Measurements from ENCODE around the gene ZNHIT3. TPM values are rescaled to one million over a fixed set of nuclear protein-coding genes. Genes with fewer than 3 reads are reported as not detected.

The ZNHIT3 gene
- total and polyA plus RNA-seq, 2 of the 13 experiments (the other 11 are each of a cell fraction or from before 2014, with no cell fraction given), result 66.6 to 77.4 TPM

- Histone ChIP-seq H3K36me3 (replicated peaks in 1 of 2; ENCODE audit: control insufficient read depth in 1 of 2, insufficient read depth in 2 of 2, low read length in 2 of 2) (peaks cover 35 to 71% of the 10 kb centered on the region in 2 experiments), H3K4me1 (ENCODE audit: insufficient read depth, low read length) (peaks cover 3% of the 10 kb centered on the region), H3K79me2 (ENCODE audit: insufficient read depth, low read length) (no peaks in the 10 kb centered on the region), H3K27ac (ENCODE audit: extremely low read length, insufficient read depth, low read length) (no peak overlapping the region), H4K20me1 (ENCODE audit: insufficient read depth, low read length) (no peaks in the 10 kb centered on the region), H3K9me3 (ENCODE audit: low read length) (no peaks in the 10 kb centered on the region), H3K27me3 (ENCODE audit: control insufficient read depth in 1 of 2, insufficient read depth in 2 of 2, low read length in 2 of 2) (no peaks in the 10 kb centered on the region), H3K4me3 (replicated peaks in 1 of 3; ENCODE audit: insufficient read depth in 1 of 3, low read depth in 2 of 3, low read length in 3 of 3) (no peak overlapping the region), H2AFZ (ENCODE audit: low read length) (no peak overlapping the region), H3K4me2 (ENCODE audit: low read depth, low read length) (no peak overlapping the region), H3K9ac (ENCODE audit: insufficient read depth, low read depth, low read length) (no peak overlapping the region)
- no peak for DNase-seq (ENCODE audit: low spot score)
- ChIA-PET CTCF (ENCODE audit: low intra/inter-chr PET ratio, low total read pairs) (no interaction called here), POLR2A (no interaction called here)
- TF ChIP-seq FOXM1 (CRISPR knock-in tag; IDR thresholded peaks at IDR 0.05) (no peak), AGO2 (optimal IDR thresholded peaks at IDR 0.05; ENCODE audit: low read depth, low read length) (peak; percentile 57)
- intact Hi-C loops (cut with micrococcal nuclease; ENCODE audit: unreplicated experiment), result no loop called here
- in situ Hi-C loops (cut with HindIII; ENCODE audit: extremely low pct_ligation_motif_present, low pct_unique_long_range_greater_than_20kb), result no loop called here
- 88% methylated on average over 2 of the region's 15 CpGs for WGBS (ENCODE audit: low lambda C conversion rate)
- no peak for ATAC-seq
- no peak for FAIRE-seq
- BruUV-seq (replicated peaks), result no TSS peak
Measured at GRCh38 chr17:36500745-36501225, 14.3 kb downstream of the ZNHIT3 start.

- POLR2A ChIA-PET, result no interaction called here
- Histone ChIP-seq H3K36me3 (replicated peaks in 1 of 2; ENCODE audit: control insufficient read depth in 1 of 2, insufficient read depth in 2 of 2, low read length in 2 of 2) (peaks cover 35 to 69% of the 10 kb centered on the region in 2 experiments), H3K79me2 (ENCODE audit: insufficient read depth, low read length) (no peaks in the 10 kb centered on the region), H3K27me3 (ENCODE audit: control insufficient read depth in 1 of 2, insufficient read depth in 2 of 2, low read length in 2 of 2) (no peaks in the 10 kb centered on the region), H2AFZ (ENCODE audit: low read length) (no peak overlapping the region), H3K4me1 (ENCODE audit: insufficient read depth, low read length) (peaks cover 9% of the 10 kb centered on the region), H3K9ac (ENCODE audit: insufficient read depth, low read depth, low read length) (no peak overlapping the region), H3K4me3 (replicated peaks in 1 of 3; ENCODE audit: insufficient read depth in 1 of 3, low read depth in 2 of 3, low read length in 3 of 3) (no peak overlapping the region), H4K20me1 (ENCODE audit: insufficient read depth, low read length) (no peaks in the 10 kb centered on the region), H3K9me3 (ENCODE audit: low read length) (no peaks in the 10 kb centered on the region), H3K4me2 (ENCODE audit: low read depth, low read length) (no peak overlapping the region), H3K27ac (ENCODE audit: extremely low read length, insufficient read depth, low read length) (no peak overlapping the region)
- 93% methylated on average over 3 of the region's 3 CpGs for WGBS (ENCODE audit: low lambda C conversion rate)
- no TSS peak for BruUV-seq (replicated peaks)
- intact Hi-C loops (cut with micrococcal nuclease; ENCODE audit: unreplicated experiment), result no loop called here
- no peak for FAIRE-seq
- in situ Hi-C loops (cut with HindIII; ENCODE audit: extremely low pct_ligation_motif_present, low pct_unique_long_range_greater_than_20kb), result no loop called here
- TF ChIP-seq ZNF75D (CRISPR knock-in tag; IDR thresholded peaks at IDR 0.05; ENCODE audit: borderline replicate concordance), result no peak
- no peak for TF ChIP-seq RFX1 (IDR thresholded peaks at IDR 0.05)
- TF ChIP-seq ZNF574 (CRISPR knock-in tag; IDR thresholded peaks at IDR 0.05), result no peak
- TF ChIP-seq ZNF451 (CRISPR knock-in tag; IDR thresholded peaks at IDR 0.05), result no peak
- no peak for TF ChIP-seq DBP (CRISPR knock-in tag; IDR thresholded peaks at IDR 0.05; ENCODE audit: not compliant biosample characterization)
- no peak for TF ChIP-seq XBP1 (CRISPR knock-in tag; IDR thresholded peaks at IDR 0.05)
- TF ChIP-seq POLR2AphosphoS5 (IDR thresholded peaks at IDR 0.05; ENCODE audit: low read depth, low read length), result no peak
- TF ChIP-seq, protein P1, sequence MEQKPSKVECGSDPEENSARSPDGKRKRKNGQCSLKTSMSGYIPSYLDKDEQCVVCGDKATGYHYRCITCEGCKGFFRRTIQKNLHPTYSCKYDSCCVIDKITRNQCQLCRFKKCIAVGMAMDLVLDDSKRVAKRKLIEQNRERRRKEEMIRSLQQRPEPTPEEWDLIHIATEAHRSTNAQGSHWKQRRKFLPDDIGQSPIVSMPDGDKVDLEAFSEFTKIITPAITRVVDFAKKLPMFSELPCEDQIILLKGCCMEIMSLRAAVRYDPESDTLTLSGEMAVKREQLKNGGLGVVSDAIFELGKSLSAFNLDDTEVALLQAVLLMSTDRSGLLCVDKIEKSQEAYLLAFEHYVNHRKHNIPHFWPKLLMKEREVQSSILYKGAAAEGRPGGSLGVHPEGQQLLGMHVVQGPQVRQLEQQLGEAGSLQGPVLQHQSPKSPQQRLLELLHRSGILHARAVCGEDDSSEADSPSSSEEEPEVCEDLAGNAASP (CRISPR knock-in tag; IDR thresholded peaks at IDR 0.05; ENCODE audit: borderline replicate concordance), result no peak
- no peak for DNase-seq (ENCODE audit: low spot score)
- CTCF ChIA-PET (ENCODE audit: low intra/inter-chr PET ratio, low total read pairs), result no interaction called here
- no peak for ATAC-seq
Measured at GRCh38 chr17:36501351-36501750, 14.9 kb downstream of the ZNHIT3 start.
